Dendritic cell treated with granulocyte-macrophage colony-stimulating factor and Interleukin-4, amounts not matched to agents 40 ng/mL and 50 ng/mL, for 4 days (primary cell): ENCODE data around the gene CELA2B.
"Not testable (repeated sequence)": the region's sequence is repeated elsewhere in the genome, so short reads cannot be mapped to it uniquely, and the experiment has no call there.

ENCODE experiments used
- H3K27ac Mint-ChIP-seq: one replicate; pipeline ENCODE4 v1.8.0; 2022; ENCODE audit warnings: mild to moderate bottlenecking, mixed read lengths
- H3K27me3 Mint-ChIP-seq: one replicate; pipeline ENCODE4 v1.8.0; 2022; ENCODE audit warnings: mild to moderate bottlenecking, mixed read lengths
- H3K36me3 Mint-ChIP-seq: one replicate; pipeline ENCODE4 v1.8.0; 2022; ENCODE audit warnings: low read depth, mixed read lengths
- H3K4me1 Mint-ChIP-seq: one replicate; pipeline ENCODE4 v1.8.0; 2022; ENCODE audit warnings: low read depth, mixed read lengths
- H3K4me3 Mint-ChIP-seq: one replicate; pipeline ENCODE4 v1.8.0; 2022; ENCODE audit warnings: mild to moderate bottlenecking, moderate library complexity, mixed read lengths
- H3K9me3 Mint-ChIP-seq: one replicate; pipeline ENCODE4 v1.8.0; 2022; ENCODE audit warnings: mixed read lengths
- intact Hi-C: fragments of 100-400 bp; cut with micrococcal nuclease; formaldehyde crosslinking; loops from one replicate; pipeline ENCODE4 v1.15.0; 2022

The CELA2B gene

GRCh38 chr1:15475752-15476314 is at the start of gene CELA2B:
CELA2B (plus strand) TSS chr1:15476104; CDS start chr1:15476126, 22 bp downstream.
- H3K27me3 Mint-ChIP-seq, result peaks cover 5% of the 10 kb centered on the region
- H3K27ac Mint-ChIP-seq, result no peak within 1 kb of the TSS
- no peak within 1 kb of the TSS for H3K4me3 Mint-ChIP-seq
- intact Hi-C loops, result no loop called here
- H3K4me1 Mint-ChIP-seq, result peaks cover 10% of the 10 kb centered on the region
- no peaks in the 10 kb centered on the region for H3K9me3 Mint-ChIP-seq
- H3K36me3 Mint-ChIP-seq, result no peaks in the 10 kb centered on the region

GRCh38 chr1:15426492-15427279 is 49.2 kb upstream of the CELA2B start:
- H3K4me3 Mint-ChIP-seq, result peak overlapping the region; percentile 37
- peaks cover 98% of the 10 kb centered on the region for H3K4me1 Mint-ChIP-seq
- H3K27ac Mint-ChIP-seq, result peak overlapping the region; percentile 74
- no peaks in the 10 kb centered on the region for H3K27me3 Mint-ChIP-seq
- intact Hi-C loops, result no loop called here
- H3K36me3 Mint-ChIP-seq, result peaks cover 100% of the 10 kb centered on the region
- H3K9me3 Mint-ChIP-seq, result no peaks in the 10 kb centered on the region

- H3K4me3 Mint-ChIP-seq, result no peak overlapping the region
- peaks cover 100% of the 10 kb centered on the region for H3K36me3 Mint-ChIP-seq
- peaks cover 98% of the 10 kb centered on the region for H3K4me1 Mint-ChIP-seq
- no peaks in the 10 kb centered on the region for H3K27me3 Mint-ChIP-seq
- H3K9me3 Mint-ChIP-seq, result no peaks in the 10 kb centered on the region
- H3K27ac Mint-ChIP-seq, result peak overlapping the region; percentile 74
- intact Hi-C loops, result no loop called here
Observed at GRCh38 chr1:15427280-15427666, 48.6 kb upstream of the CELA2B start.

GRCh38 chr1:15428252-15428651 is 47.7 kb upstream of the CELA2B start:
- H3K4me1 Mint-ChIP-seq, result peaks cover 96% of the 10 kb centered on the region
- H3K27me3 Mint-ChIP-seq, H3K4me3 Mint-ChIP-seq, H3K9me3 Mint-ChIP-seq, intact Hi-C loops: not testable (repeated sequence)
- peak overlapping the region; percentile 74 for H3K27ac Mint-ChIP-seq
- H3K36me3 Mint-ChIP-seq, result peaks cover 97% of the 10 kb centered on the region

GRCh38 chr1:15428815-15429435 is 47.0 kb upstream of the CELA2B start:
- Mint-ChIP-seq H3K36me3 (peaks cover 90% of the 10 kb centered on the region), H3K27me3 (no peaks in the 10 kb centered on the region), H3K9me3 (no peaks in the 10 kb centered on the region), H3K4me3 (no peak overlapping the region), H3K4me1 (peaks cover 95% of the 10 kb centered on the region), H3K27ac (peak overlapping the region; percentile 74)
- intact Hi-C loops, result no loop called here

DNA sequence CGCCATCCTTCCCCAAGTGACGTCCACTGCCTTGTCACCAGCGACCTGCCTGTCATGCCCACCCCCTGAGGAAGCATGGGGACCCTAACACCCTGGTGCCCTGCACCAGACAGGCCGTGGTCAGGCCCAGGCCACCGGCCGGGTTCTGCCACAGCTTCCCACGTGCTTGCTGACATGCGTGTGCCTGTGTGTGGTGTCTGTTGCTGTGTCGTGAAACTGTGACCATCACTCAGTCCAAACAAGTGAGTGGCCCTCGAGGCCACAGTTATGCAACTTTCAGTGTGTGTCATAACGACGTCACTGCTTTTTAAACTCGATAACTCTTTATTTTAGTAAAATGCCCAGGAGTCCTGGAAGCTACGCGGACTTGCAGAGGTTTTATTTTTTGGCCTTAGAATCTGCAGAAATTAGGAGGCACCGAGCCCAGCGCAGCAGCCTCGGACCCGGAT is 46.2 kb upstream of the CELA2B start:
- Mint-ChIP-seq H3K27me3 (no peaks in the 10 kb centered on the region), H3K4me1 (peaks cover 93% of the 10 kb centered on the region), H3K27ac (peak overlapping the region; percentile 74), H3K4me3 (no peak overlapping the region), H3K9me3 (no peaks in the 10 kb centered on the region), H3K36me3 (peaks cover 82% of the 10 kb centered on the region)
- intact Hi-C loops, result loop anchor here (2.0 to 5.0 kb wide), 3 partner anchors 13 to 277 kb away; partner anchors contain the start of gene TMEM51

DNA sequence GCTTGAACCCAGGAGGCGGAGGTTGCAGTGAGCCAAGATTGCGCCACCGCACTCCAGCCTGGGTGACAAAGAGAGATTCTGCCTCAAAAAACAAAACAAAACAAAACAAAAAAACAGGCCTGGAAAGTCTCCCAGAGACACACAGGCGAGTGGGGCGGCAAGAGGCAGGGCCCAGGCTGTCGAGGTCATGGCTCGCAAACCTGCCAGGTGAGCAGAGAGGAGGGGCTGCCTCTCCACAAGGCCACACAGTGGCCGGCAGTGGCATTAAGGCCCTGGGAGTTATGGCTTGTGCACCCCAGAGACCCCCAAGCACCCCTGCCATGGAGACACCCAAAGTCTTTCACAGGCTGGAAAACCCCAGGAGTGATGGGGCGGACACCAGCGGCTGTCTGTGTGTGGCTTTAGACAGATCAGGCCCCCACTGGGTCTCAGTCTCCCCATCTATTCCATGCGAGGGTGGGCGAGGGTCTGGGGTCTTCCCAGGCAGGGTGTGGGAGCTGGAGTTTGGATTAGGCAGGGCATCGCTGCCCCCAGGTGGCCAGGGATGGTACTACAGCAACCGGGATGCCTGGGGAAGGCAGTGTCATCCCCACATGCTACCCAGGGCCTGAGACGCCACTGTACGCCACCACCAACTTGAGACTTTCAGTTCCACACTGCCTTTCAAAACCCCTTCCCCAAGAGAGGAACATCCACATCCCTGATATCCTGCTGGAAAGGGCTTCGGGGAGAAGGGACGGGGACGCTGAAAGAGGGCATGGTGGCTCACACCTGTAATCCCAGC is 44.9 kb upstream of the CELA2B start:
- H3K9me3 Mint-ChIP-seq, result no peaks in the 10 kb centered on the region
- peaks cover 88% of the 10 kb centered on the region for H3K4me1 Mint-ChIP-seq
- peaks cover 69% of the 10 kb centered on the region for H3K36me3 Mint-ChIP-seq
- intact Hi-C loops, result loop anchor here (2.0 to 5.0 kb wide), 3 partner anchors 14 to 279 kb away; partner anchors contain the start of gene TMEM51
- no peaks in the 10 kb centered on the region for H3K27me3 Mint-ChIP-seq
- H3K4me3 Mint-ChIP-seq, result no peak overlapping the region
- H3K27ac Mint-ChIP-seq, result peak overlapping the region; percentile 74

DNA sequence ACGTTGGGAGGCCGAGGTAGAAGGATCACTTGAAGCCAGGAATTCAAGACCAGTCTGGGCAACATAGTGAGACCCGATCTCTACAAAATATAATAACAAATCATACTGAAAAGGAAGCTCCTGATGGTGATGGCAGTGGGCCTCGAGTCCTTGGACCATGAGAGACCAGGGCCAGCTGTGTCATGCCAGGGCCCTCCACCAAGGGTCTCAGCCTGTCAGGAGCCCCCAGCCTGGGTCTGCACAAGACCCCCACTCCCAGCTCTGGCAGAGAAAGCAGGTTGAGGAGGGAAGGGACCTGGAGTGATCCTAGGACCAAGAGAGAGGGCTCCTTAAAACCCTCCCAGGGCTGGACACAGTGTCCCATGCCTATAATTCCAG is 44.3 kb upstream of the CELA2B start:
- Mint-ChIP-seq H3K4me3 (no peak overlapping the region), H3K36me3 (peaks cover 64% of the 10 kb centered on the region), H3K27me3 (peaks cover under 1% of the 10 kb centered on the region), H3K27ac (peak overlapping the region; percentile 67), H3K4me1 (peaks cover 82% of the 10 kb centered on the region), H3K9me3 (no peaks in the 10 kb centered on the region)
- intact Hi-C loops, result loop anchor here (2.0 to 5.0 kb wide), 3 partner anchors 15 to 279 kb away; partner anchors contain the start of gene TMEM51

- no peaks in the 10 kb centered on the region for H3K9me3 Mint-ChIP-seq
- H3K36me3 Mint-ChIP-seq, result peaks cover 56% of the 10 kb centered on the region
- peaks cover 74% of the 10 kb centered on the region for H3K4me1 Mint-ChIP-seq
- H3K27me3 Mint-ChIP-seq, result peaks cover 6% of the 10 kb centered on the region
- H3K27ac Mint-ChIP-seq, result peak overlapping the region; percentile 67
- H3K4me3 Mint-ChIP-seq, result no peak overlapping the region
- intact Hi-C loops, result loop anchor here (5.0 kb wide), 1 partner anchor 280 kb away; the partner anchor contains the start of gene TMEM51
Observed at GRCh38 chr1:15432324-15432723, 43.6 kb upstream of the CELA2B start.

GRCh38 chr1:15433471-15433870 is 42.4 kb upstream of the CELA2B start:
- peaks cover 8% of the 10 kb centered on the region for H3K27me3 Mint-ChIP-seq
- peak overlapping the region; percentile 67 for H3K27ac Mint-ChIP-seq
- H3K9me3 Mint-ChIP-seq, result no peaks in the 10 kb centered on the region
- peaks cover 44% of the 10 kb centered on the region for H3K36me3 Mint-ChIP-seq
- no peak overlapping the region for H3K4me3 Mint-ChIP-seq
- H3K4me1 Mint-ChIP-seq, result peaks cover 63% of the 10 kb centered on the region
- intact Hi-C loops, result loop anchor here (5.0 kb wide), 1 partner anchor 281 kb away; the partner anchor contains the start of gene TMEM51

- H3K4me1 Mint-ChIP-seq, result peaks cover 52% of the 10 kb centered on the region
- peak overlapping the region; percentile 67 for H3K27ac Mint-ChIP-seq
- intact Hi-C loops, result loop anchor here (5.0 kb wide), 1 partner anchor 282 kb away; the partner anchor contains the start of gene TMEM51
- peak overlapping the region; percentile 21 for H3K4me3 Mint-ChIP-seq
- not testable (repeated sequence) for H3K27me3 Mint-ChIP-seq, H3K9me3 Mint-ChIP-seq
- peaks cover 32% of the 10 kb centered on the region for H3K36me3 Mint-ChIP-seq
Observed at GRCh38 chr1:15434739-15435138, 41.2 kb upstream of the CELA2B start.

DNA sequence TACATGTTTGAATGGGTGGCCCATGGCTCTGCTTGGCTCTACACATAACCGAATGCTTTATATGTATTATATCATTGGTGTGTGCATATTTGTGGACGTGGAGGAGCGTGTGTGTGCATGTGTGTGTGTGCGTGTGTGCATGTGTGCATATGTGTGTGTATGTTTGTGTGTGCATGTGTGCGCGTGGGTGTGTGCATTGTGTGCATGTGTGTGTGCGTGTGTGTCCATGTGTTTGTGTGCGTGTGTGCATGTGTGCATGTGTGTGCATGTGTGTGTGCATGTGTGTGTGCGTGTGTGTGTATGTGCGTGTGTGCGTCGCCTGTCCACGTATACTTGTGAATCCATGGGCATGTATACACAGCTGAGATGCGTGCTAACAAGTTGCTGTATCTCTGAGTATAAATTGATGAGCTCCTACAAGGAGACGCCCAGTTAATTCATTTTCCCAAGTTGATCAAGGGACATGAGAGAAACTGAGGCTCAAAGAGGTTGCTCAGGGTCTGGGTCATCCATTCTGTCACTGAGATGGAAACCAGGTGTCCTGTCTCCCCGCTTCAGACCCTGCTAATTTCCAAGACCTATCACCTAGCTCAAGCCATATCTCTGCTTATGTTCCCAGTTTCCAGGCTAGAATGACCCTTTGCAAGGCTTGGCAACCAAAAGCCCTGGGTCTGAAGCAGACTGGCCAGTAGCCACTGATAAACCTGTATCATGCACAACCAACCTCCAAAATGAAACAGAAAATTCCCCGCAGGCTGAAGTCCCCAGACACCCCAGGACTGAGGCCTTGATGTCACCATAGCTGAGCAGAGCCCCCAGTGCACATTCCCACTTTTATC is 40.4 kb upstream of the CELA2B start:
- Mint-ChIP-seq H3K27ac (peak overlapping the region; percentile 67), H3K9me3 (no peaks in the 10 kb centered on the region), H3K4me1 (peaks cover 45% of the 10 kb centered on the region), H3K4me3 (no peak overlapping the region), H3K27me3 (peaks cover 14% of the 10 kb centered on the region), H3K36me3 (peaks cover 25% of the 10 kb centered on the region)
- intact Hi-C loops, result no loop called here
